GM18909 (cell line): Measurements from ENCODE around the gene ZNF469.

ENCODE experiments used
- ATAC-seq: cut with Tn5 transposase; IDR thresholded peaks from one replicate; pipeline ENCODE4 v1.9.1; 2021; ENCODE audit warnings: mild to moderate bottlenecking; ENCODE audit not compliant: unreplicated experiment, poor library complexity

The ZNF469 gene

DNA sequence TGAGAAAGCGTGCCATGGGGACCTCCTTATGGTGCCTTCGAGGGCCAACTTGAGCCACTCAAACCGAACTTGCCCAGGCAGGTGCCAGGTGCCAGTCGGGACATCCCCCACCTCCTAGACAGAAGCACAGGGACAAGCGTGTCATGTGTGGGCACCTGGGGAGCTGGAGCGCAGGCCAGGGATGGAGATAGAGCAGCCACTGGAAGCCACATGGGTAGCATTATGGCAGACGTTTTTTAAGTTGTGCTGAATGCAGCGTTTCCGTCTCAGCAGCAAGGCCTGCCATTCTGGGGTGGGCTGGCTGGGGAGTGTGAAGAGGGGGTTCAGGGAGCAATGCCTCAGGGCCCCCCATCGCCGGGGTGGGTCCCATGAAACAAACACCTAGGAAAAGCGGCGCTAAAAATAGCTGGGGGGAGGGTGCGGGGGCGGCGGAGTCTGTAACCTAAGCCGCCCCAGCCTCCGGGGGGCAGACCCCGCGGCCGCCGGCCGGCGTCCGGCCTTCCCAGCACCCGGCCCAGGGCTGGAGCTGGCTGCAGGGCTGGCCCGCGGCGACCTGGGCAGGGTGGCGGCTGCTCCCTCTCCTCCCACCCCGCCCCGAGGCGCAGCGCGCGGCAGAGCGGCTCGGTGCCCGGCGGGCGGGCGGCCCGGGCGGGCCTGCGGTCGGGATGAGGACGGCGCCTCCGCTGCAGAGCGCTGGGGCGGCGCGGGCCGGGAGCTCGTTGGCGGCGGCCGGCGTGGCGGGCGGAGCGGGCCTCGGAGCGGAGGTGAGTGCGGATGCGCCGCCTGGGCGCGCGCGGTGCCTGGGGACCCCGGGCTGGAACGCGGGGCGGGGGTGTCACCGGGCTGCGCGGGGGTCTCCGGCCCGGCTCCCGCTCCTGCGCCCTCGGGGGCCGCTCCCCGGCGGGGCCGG, at the start of gene ZNF469:
Gene ZNF469, plus strand, starts transcription at position 469 of the 910 bp plus-strand sequence. CDS start 44,512 bp downstream, outside the sequence.
- no peak for ATAC-seq

GRCh38 chr16:88333848-88334777, 48.6 kb upstream of the ZNF469 start:
- ATAC-seq: no peak

GRCh38 chr16:88334778-88335720, 47.7 kb upstream of the ZNF469 start:
- ATAC-seq: no peak

DNA sequence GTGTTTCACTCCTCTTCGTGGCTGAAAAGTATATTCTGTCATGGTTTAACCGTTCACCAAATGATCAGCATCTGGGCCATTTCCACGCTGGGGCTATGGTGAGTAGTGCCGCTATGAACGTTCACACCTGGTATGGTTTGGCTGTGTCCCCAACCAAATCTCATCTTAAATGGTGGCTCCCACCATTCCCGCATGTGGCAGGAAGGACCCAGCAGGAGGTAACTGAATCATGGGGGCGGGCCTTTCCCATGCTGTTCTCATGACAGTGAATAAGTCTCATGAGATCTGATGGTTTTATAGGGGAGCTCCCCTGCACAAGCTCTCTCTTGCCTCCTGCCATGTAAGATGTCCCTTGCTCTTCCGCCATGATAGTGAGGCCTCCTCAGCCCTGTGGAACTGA, 45.7 kb upstream of the ZNF469 start:
- no peak for ATAC-seq

DNA sequence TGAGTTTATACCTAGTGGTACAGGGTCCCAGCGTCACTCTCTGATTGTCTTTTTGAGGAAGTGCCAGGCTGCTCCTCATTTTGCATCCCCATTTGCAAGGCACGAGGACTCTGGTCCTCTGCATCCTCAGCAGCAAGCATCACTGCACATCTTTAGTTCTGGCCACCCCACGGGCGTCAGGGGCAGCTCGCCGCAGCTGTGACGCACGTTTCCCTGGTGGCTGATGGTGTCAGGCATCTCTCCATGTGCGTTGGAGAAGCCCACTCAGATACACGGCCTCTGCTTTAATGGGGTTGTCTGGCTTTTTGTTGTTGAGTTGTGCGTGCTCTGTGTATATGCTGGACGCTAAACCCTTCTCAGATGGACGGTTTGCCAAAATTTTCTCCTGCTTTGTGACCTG, 45.2 kb upstream of the ZNF469 start:
- ATAC-seq: no peak

DNA sequence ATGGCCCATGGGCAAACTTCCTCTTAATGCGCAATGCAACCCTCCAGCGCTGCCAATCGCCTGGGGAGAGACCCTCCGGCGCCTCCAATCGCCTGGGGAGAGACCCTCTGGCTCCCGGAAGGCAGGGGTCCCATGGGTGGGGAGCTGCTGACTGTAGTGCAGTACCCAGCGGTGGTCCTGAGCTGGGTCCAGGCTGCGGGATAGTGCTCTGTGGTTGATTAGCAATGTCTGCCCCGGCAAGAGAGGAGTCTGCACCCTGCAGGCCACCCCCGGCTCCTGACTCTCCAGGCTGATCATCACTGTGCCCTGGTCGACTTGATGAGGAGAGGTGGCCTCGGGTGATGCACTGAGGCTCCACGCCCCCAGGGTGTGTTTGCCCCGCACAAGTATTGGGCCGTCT, 44.6 kb upstream of the ZNF469 start:
- ATAC-seq: no peak

DNA sequence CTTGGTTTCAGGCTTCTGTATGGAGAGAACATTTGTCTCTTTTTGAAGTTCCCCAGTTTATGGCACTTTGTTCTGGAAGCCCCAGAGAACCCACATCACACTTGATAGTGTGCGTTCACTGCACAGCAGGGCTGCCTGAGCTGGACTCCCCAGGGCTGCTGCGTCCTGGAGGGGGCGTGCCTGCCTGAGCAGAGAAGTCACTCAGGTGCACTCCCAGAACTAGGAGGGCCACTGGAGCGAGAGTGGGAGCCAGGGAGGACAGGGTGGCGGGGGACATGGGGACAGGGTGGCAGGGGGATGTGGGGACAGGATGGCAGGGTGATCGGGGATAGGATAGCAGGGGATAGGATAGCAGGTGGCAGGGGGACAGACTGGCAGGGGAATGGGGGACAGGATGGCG, 43.9 kb upstream of the ZNF469 start:
- no peak for ATAC-seq

DNA sequence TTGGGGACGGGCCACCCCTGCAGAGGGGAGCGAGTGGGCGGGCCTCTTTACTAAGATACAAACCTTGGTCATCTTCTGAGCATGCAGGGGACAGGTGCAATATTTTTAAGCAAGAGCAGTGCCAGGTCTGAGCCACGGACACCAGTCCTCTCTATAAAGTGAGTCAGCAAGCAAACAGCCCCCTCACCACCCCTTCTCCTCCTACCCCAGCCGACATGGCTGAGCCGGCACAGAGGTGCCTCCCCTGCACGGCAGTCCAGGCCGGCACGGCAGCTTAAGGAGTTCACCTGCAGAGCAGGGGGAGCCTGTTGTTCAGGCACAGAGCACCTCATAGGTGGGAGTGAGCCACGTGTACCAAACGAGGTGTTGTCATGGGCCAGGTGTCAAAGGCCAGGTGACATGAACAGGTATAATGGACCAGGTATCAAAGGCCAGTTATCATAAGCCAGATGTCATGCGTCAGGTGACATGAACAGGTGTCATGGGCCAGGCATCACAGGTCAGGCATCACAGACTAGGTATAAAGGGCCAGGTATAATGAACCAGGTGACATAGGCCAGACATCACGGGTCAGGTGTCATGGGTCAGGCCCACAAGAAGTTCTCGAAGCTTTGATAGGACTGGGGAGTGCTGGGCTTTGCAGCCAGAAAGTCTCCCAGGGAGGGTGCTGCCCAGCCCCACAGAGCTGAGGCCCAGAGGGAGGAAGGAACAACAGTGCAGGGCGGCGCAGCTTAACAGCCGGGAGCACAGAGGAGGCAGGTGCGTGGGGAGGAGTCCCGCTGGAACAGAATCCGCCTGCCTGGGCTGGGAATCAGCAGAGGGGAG, 42.6 kb upstream of the ZNF469 start:
- ATAC-seq: no peak

- no peak for ATAC-seq
These were observed 42.0 kb upstream of the ZNF469 start for GRCh38 chr16:88340755-88341150.

GRCh38 chr16:88341551-88342290, 41.0 kb upstream of the ZNF469 start:
- ATAC-seq: no peak

GRCh38 chr16:88342491-88342890, 40.3 kb upstream of the ZNF469 start:
- ATAC-seq: no peak

- ATAC-seq: no peak
These were observed 39.4 kb upstream of the ZNF469 start for GRCh38 chr16:88343271-88343791.

DNA sequence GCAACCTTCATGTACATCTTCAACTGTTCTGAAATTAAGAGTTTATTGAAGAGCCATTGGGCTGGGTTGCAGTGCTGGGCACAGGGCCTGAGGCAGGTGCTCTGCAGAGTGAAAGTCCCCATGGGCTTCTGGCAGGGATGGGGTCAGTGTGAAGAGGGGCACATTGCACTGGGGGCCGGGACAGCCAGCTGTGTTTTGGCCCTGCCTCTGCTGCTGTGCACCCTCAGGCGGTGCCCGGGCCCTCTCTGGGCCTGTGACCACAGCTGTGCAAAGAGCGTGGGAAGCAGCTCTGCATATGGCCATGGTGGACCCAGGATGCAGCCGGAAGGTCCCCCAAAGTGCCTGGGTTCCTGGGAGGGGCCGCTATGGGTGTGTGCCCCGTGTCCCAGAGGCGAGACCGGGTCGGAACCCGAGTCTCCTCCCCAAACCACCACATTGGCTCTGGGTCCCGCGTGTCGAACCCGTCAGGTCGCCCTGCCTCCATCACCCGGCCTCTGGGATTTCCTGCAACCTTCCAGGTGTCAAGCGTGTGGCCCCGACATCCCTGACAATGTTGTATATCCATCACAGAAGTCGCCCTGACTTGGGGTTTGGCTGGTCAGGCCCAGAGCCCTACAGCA, 38.2 kb upstream of the ZNF469 start:
- ATAC-seq: no peak

GRCh38 chr16:88345031-88345720, 37.6 kb upstream of the ZNF469 start:
- no peak for ATAC-seq

- no peak for ATAC-seq
These were observed 36.8 kb upstream of the ZNF469 start for GRCh38 chr16:88345721-88346560.
